ENCODE results near the gene CFAP69. TPM values are rescaled to one million over a fixed set of nuclear protein-coding genes. Genes with fewer than 3 reads are reported as not detected.
"Not testable (repeated sequence)": the region's sequence is repeated elsewhere in the genome, so short reads cannot be mapped to it uniquely, and the experiment has no call there.

The CFAP69 gene
- total and polyA plus RNA-seq, 2 of the 8 experiments (the other 6 are each of a cell fraction or from before 2014, with no cell fraction given) = 1.00 to 3.8 TPM

DNA sequence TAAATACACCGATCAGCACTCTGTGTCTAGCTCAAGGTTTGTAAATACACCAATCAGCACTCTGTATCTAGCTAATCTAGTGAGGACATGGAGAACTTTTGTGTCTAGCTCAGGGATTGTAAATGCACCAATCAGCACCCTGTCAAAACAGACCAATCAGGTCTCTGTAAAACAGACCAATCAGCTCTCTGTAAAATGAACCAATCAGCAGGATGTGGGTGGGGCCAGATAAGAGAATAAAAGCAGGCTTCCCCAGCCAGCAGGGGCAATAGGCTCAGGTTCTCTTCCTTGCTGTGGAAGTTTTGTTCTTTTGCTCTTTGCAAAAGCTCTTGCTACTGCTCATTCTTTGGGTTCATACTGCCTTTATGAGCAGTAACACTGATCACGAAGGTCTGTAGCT is 90.0 kb downstream of the CFAP69 start:
- WGBS, 2 experiments (ENCODE audit: extremely low coverage in 1 of 2, insufficient coverage in 1 of 2, insufficient read length in 1 of 2, insufficient replicate concordance in 2 of 2, low coverage in 1 of 2, low lambda C conversion rate in 2 of 2, missing lambda C conversion rate in 1 of 2) = 93% methylated on average over 2 of the region's 2 CpGs; no CpG with 5 or more reads in 1 of the 2 experiments
- not testable (repeated sequence) for H3K27ac ChIP-seq (ENCODE audit: low read depth, low read length); H3K4me3 ChIP-seq (ENCODE audit: extremely low read depth in 1 of 4, insufficient read depth in 2 of 4, low read depth in 3 of 4, low read length in 4 of 4)

More for the DNA sequence above, 90.0 kb downstream of the CFAP69 start:
- not testable (repeated sequence) for H3K36me3 ChIP-seq (ENCODE audit: control insufficient read depth in 2 of 4, insufficient read depth in 4 of 4, low read length in 3 of 4); H3K23me2 ChIP-seq (ENCODE audit: low read depth, low read length); H2BK15ac ChIP-seq (ENCODE audit: low read length); H4K8ac ChIP-seq (ENCODE audit: extremely low read depth, insufficient read depth, low read length); H3K4ac ChIP-seq (replicated peaks; ENCODE audit: insufficient read length, low read depth, low read length); H4K5ac ChIP-seq (ENCODE audit: insufficient read length, low read depth, low read length); H3K14ac ChIP-seq (ENCODE audit: insufficient read length); H3K18ac ChIP-seq (ENCODE audit: extremely low read depth, low read length); H2AK5ac ChIP-seq (ENCODE audit: low read depth, low read length); H2BK12ac ChIP-seq (ENCODE audit: low read depth, low read length); H4K91ac ChIP-seq (replicated peaks; ENCODE audit: insufficient read length, low read length); DNase-seq (ENCODE audit: low read depth in 1 of 2, low spot score in 2 of 2); H3K27me3 ChIP-seq (replicated peaks in 1 of 4; ENCODE audit: control insufficient read depth in 3 of 4, extremely low read depth in 1 of 4, insufficient read depth in 3 of 4, low read length in 3 of 4); H3K4me1 ChIP-seq (replicated peaks in 1 of 4; ENCODE audit: control insufficient read depth in 3 of 4, insufficient read depth in 4 of 4, low read length in 3 of 4); H3K4me2 ChIP-seq (ENCODE audit: insufficient read depth in 1 of 2, low read depth in 2 of 2, low read length in 2 of 2); H2BK120ac ChIP-seq (replicated peaks; ENCODE audit: low read depth, low read length); H3K23ac ChIP-seq (ENCODE audit: insufficient read length); H3K79me1 ChIP-seq (ENCODE audit: low read depth, low read length); H3K56ac ChIP-seq (replicated peaks; ENCODE audit: insufficient read length, low read depth, low read length); FAIRE-seq; H3K9ac ChIP-seq (replicated peaks in 1 of 4; ENCODE audit: extremely low read depth in 1 of 4, low read depth in 3 of 4, low read length in 3 of 4); H3K9me3 ChIP-seq (ENCODE audit: insufficient read depth in 2 of 2, low read depth in 1 of 2, low read length in 1 of 2); H2BK5ac ChIP-seq (ENCODE audit: low read depth, low read length); H4K20me1 ChIP-seq (replicated peaks in 1 of 2; ENCODE audit: control insufficient read depth in 1 of 2, insufficient read depth in 2 of 2, low read length in 2 of 2); H2AFZ ChIP-seq (ENCODE audit: low read length); H2BK20ac ChIP-seq (ENCODE audit: low read length); H3K79me2 ChIP-seq (ENCODE audit: control insufficient read depth in 1 of 2, insufficient read depth in 2 of 2, low read length in 2 of 2)
- ChIA-PET POLR2A (ENCODE audit: partially characterized antibody) (interaction anchor here (1.5 kb wide), 1 partner anchor 11 kb away, joined by 3 read pairs; the partner anchor contains the start of gene GTPBP10), CTCF (ENCODE audit: partially characterized antibody) (interaction anchor here (0.8 to 2.3 kb wide), 4 partner anchors 11 to 74 kb away, joined by 3 to 7 read pairs (median 6); partner anchors contain the start of genes FAM237B and GTPBP10)
